Myocyte (in vitro differentiated cells): ENCODE measurements around the gene IL13RA1. TPM values are rescaled to one million over a fixed set of nuclear protein-coding genes. Genes with fewer than 3 reads are reported as not detected.
"Not testable (repeated sequence)": the region's sequence is repeated elsewhere in the genome, so short reads cannot be mapped to it uniquely, and the experiment has no call there.

ENCODE experiments used
- DNase-seq: peaks from one replicate; pipeline ENCODE4 v3.0.0-alpha.2; 2012; ENCODE audit warnings: low read depth
- total RNA-seq: library from RNA; depleted of rRNA; stranded (reverse); fragments of >200 nt; gene quantifications from 2 replicates; pipeline ENCODE4 v1.2.3, GENCODE V29; 2014

The IL13RA1 gene
- total RNA-seq, 1 donor from 2014 or later, result 45.3 TPM

DNA sequence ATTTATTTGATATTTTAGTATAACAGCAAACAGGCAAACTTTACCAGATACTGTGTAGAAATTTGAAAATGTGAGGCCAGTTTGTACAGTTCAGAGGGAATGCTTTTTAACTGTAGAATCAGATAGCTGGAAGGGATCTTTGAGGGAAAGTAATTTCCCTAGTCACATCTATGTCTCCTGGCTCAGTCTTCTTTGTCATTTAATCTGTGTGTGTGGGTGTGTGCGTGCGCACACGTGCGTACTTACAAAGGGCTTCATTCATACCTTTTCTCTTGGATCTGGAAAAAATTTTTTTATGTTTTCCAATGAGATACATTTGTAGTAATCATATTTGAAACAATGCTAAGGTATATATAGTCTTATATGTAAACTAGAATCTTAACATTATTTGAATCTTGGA, 44.6 kb downstream of the IL13RA1 start:
- no peak for DNase-seq

DNA sequence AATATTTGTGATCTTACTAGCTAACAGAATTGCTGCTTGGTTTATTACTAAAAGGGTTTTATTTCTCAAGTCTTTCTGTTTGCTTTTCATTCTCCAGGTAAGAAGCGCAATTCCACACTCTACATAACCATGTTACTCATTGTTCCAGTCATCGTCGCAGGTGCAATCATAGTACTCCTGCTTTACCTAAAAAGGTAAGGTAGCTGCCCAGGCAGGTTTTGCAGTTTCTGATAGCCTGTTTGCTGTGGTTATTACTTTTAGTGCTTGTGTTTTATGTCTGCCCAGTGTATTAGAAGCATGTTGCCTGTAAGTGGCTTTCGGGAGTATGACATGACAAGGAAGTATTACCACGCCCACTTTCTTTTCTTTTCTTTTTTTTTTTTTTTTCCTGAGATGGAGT, 46.4 kb downstream of the IL13RA1 start:
- no peak for DNase-seq

DNA sequence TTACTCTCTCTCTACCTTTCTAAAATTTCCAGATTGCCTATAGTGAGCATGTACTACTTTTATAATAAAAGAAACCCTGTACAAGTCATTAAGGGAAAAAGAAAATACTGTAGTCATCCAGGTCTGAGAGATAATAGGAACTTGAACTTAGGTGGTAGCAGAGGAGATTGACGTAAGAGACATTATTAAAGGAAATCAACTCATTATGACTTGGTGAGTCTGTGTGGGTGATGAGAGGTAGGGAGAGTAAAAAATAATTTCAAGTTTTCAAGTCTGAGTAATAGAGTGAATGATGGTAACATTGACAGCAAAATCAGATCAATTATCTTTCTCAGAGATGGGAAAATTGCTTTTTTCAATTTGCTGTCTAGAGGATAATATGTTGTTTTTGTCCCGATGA, 52.2 kb downstream of the IL13RA1 start:
- no peak for DNase-seq

DNA sequence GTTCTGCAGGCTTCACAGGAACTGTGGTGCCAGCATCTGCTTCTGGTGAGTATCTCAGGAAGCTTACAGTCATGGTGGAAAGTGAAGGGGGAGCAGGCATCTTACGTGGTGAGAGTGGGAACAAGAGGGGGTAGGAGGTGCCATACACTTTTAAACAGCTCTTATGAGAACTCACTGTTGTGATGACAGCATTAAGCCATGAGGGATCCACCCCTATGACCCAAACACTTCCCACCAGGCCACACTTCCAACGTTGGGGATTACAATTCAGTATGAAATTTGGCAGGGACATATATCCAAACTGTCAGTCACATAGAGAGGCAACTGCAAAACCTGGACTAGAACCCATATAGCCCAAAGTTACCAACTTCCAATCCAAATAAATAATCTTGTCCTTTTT, 53.1 kb downstream of the IL13RA1 start:
- DNase-seq, result no peak

DNA sequence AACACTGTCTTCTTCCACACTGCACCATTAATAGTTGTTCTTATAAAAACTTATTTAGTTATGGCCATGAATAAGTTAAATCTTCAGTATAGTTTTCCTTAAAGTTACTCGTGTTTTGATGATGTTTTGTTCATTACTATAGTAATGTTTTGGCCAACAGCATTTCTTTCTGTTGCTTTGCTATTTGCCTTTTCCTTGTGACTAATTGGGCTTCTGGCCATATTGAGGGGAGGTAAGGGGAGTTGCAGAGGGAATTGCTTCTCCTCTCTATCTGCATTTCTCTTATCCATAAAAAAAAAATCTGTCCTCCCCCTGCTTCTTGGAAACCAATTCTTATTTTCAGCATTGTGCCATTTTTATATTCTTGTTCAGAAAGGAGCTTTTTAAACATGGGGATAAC, 53.5 kb downstream of the IL13RA1 start:
- no peak for DNase-seq

DNA sequence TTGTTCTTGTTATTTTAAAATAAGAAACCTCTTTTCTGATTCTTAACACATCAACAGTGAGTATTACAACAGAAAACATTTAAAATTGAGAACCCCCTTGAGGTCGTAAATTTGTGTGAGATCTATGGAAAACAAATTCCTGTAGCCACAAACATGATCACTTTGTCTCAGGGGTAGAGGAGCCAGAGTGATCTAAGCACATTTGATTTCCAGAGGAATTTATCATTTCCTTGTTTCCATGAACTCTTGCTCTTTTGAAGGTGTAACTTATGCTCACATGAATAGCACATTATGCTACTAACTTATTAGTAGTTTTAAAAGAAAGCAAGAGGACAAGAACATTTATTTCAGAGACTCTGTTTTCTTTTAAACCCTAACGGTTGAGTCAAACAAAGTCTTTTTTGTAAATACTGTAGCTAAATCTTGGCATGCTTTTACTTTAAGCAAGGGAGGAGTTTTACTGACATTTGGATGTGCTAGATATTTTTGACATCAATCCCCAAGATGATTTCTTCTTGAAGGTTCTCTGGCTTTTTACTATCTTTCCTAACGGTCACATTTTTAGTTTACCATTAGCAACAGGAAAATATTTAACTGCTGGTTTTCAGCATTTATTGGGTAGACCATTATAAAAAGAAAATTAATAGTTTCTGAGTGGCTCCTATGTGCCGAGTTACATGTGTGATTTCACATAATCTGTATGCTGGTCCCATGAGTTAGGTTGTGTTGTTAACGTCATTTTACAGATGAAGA, 68.3 kb downstream of the IL13RA1 start:
- DNase-seq, result no peak

GRCh38 chrX:118802857-118803256, 75.5 kb downstream of the IL13RA1 start:
- DNase-seq, result no peak

- peak; percentile 74 for DNase-seq
Observed at GRCh38 chrX:118807151-118808017, 80.0 kb downstream of the IL13RA1 start.

DNA sequence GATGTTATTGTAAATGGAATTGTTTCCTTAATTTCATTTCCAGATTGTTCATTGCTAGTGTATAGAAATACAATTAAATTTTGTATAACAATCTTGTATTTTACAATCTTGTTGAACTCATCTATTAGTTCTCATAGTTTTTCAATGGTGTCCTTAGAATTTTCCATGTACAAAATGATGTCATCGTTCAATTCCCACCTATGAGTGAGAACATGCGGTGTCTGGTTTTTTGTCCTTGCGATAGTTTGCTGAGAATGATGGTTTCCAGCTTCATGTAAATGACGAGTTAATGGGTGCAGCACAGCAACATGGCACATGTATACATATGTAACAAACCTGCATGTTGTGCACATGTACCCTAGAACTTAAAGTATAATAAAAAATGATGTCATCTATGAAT, 89.9 kb downstream of the IL13RA1 start:
- DNase-seq, result not testable (repeated sequence)

GRCh38 chrX:118823263-118824172, 96.1 kb downstream of the IL13RA1 start, which contains the start of gene ZCCHC12:
ZCCHC12 (plus strand) TSS chrX:118823824; CDS start chrX:118825245, 1,421 bp downstream.
- DNase-seq, result peak; percentile 55

DNA sequence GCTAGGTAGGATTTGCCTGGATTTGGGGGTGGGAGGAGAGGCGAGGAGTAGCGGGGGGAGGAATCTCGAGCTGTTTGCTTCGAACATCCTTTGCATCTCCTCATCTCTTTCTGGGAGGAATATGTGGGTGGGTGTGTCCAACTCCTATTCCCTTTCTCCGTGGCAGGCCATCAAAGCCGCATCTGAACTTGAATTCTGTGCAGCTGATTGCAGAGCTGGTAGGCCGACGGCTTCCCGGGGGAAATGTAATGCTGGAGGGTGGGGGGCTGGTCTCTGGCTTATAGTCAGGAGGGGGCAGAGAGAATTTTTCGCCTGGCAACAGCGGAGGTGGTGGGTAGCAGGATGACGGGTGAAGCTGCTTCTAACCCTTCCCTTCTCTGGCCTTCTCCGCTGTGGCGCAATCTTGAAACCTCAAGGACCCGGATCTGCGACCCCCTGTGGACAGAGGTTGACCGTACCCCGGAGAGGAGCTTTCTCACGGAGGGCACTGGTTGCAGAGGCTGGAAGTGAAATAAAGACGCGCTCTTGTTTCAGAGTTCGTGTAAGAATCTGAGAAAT, 96.8 kb downstream of the IL13RA1 start:
- no peak for DNase-seq

DNA sequence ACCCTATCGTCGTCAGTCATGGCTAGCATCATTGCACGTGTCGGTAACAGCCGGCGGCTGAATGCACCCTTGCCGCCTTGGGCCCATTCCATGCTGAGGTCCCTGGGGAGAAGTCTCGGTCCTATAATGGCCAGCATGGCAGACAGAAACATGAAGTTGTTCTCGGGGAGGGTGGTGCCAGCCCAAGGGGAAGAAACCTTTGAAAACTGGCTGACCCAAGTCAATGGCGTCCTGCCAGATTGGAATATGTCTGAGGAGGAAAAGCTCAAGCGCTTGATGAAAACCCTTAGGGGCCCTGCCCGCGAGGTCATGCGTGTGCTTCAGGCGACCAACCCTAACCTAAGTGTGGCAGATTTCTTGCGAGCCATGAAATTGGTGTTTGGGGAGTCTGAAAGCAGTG, 97.8 kb downstream of the IL13RA1 start:
- no peak for DNase-seq

DNA sequence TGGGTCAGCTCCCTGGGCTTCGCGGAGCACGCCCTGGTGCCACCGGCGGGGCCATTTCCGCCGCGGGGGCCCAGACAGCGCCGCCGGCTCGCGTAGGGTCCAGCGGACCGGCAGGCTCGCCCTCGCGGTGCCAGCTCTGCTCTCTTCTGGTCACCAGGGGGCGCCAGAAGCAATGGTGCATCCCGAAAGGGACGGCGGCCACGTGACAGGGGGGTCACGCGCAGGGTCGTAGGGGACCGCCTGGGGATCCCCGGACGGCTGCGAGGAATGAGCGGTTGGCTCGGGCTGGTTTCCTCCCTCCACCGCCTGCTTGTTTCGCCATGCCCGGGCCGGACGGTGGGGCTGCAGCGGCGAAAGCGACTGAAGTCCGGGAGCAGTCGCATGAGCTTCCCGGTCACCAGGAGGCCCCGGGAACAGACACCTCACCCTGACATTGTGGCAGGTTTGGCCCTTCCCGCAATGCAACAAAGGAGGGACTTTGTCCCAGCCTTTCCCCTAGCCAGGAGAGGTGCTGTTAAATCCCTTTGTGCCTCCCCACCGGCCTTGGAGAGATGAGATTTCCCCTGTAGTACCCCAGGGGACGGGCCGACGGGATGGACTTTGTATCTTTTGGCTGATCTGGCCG, 112.0 kb downstream of the IL13RA1 start:
- DNase-seq, result peak; percentile 68

Other genes starting within 250 kb of the IL13RA1 start
- 30.2 and 51.2 TPM in 2 replicates for gene DOCK11, start 231.8 kb upstream of the IL13RA1 start, total RNA-seq
- not detected in 2 replicates for gene ZCCHC12, start 96.2 kb downstream of the IL13RA1 start, total RNA-seq
- 1.5 and 1.8 TPM in 2 replicates for gene LONRF3, start 247.0 kb downstream of the IL13RA1 start, total RNA-seq